H7 (cell line): ENCODE data around the gene MYRIP. TPM values are rescaled to one million over a fixed set of nuclear protein-coding genes. Genes with fewer than 3 reads are reported as not detected.

ENCODE experiments used
- DNase-seq: peaks from one replicate; pipeline ENCODE4 v3.0.0; 2012
- H3K27me3 ChIP-seq: 2 replicates; pipeline ENCODE4 v1.6.0; 2011; ENCODE audit warnings: mild to moderate bottlenecking, low read length; ENCODE audit not compliant: control insufficient read depth, insufficient read depth
- H3K36me3 ChIP-seq: replicated peaks from 2 replicates; pipeline ENCODE4 v1.5.1; 2011; ENCODE audit warnings: low read length; ENCODE audit not compliant: control insufficient read depth, insufficient read depth
- H3K4me3 ChIP-seq: 2 replicates; pipeline ENCODE4 v1.5.1; 2011; ENCODE audit warnings: low read depth, mild to moderate bottlenecking, control low read depth, low read length, moderate library complexity; ENCODE audit not compliant: insufficient read depth
- total RNA-seq: library from RNA; depleted of rRNA; stranded (reverse); fragments of >200 nt; shearing (Covaris generic); gene quantifications from 2 replicates; pipeline ENCODE4 v1.2.3, GENCODE V29; 2014

MYRIP gene
- total RNA-seq, 1 experiment from 2014 or later, result 7.8 TPM

- Histone ChIP-seq H3K4me3 (no peak overlapping the region), H3K36me3 (no peaks in the 10 kb centered on the region), H3K27me3 (no peaks in the 10 kb centered on the region)
- no peak for DNase-seq
These were observed 288.0 kb downstream of the MYRIP start for GRCh38 chr3:40097131-40098117.

- H3K36me3 ChIP-seq, result no peaks in the 10 kb centered on the region
- DNase-seq, result no peak
- no peaks in the 10 kb centered on the region for H3K27me3 ChIP-seq
- no peak overlapping the region for H3K4me3 ChIP-seq
These were observed 288.9 kb downstream of the MYRIP start for GRCh38 chr3:40098261-40098759.

GRCh38 chr3:40099871-40100270 lies 290.5 kb downstream of the MYRIP start:
- DNase-seq, result no peak
- H3K27me3 ChIP-seq, result no peaks in the 10 kb centered on the region
- no peaks in the 10 kb centered on the region for H3K36me3 ChIP-seq
- H3K4me3 ChIP-seq, result no peak overlapping the region

- H3K27me3 ChIP-seq, result no peaks in the 10 kb centered on the region
- no peaks in the 10 kb centered on the region for H3K36me3 ChIP-seq
- DNase-seq, result no peak
- no peak overlapping the region for H3K4me3 ChIP-seq
These were observed 292.8 kb downstream of the MYRIP start for GRCh38 chr3:40102182-40102581.

- H3K36me3 ChIP-seq, result no peaks in the 10 kb centered on the region
- no peak overlapping the region for H3K4me3 ChIP-seq
- no peaks in the 10 kb centered on the region for H3K27me3 ChIP-seq
- DNase-seq, result no peak
These were observed 294.4 kb downstream of the MYRIP start for GRCh38 chr3:40103829-40104228.

GRCh38 chr3:40104441-40104840 lies 295.0 kb downstream of the MYRIP start:
- Histone ChIP-seq H3K36me3 (no peaks in the 10 kb centered on the region), H3K27me3 (no peaks in the 10 kb centered on the region), H3K4me3 (no peak overlapping the region)
- no peak for DNase-seq

- no peaks in the 10 kb centered on the region for H3K27me3 ChIP-seq
- H3K36me3 ChIP-seq, result no peaks in the 10 kb centered on the region
- no peak for DNase-seq
- H3K4me3 ChIP-seq, result no peak overlapping the region
These were observed 299.2 kb downstream of the MYRIP start for GRCh38 chr3:40108643-40109042.

GRCh38 chr3:40109641-40110490 lies 300.5 kb downstream of the MYRIP start:
- DNase-seq, result peak; percentile 15
- H3K4me3 ChIP-seq, result no peak overlapping the region
- no peaks in the 10 kb centered on the region for H3K36me3 ChIP-seq
- H3K27me3 ChIP-seq, result no peaks in the 10 kb centered on the region

GRCh38 chr3:40116478-40117177 lies 307.2 kb downstream of the MYRIP start:
- Histone ChIP-seq H3K4me3 (no peak overlapping the region), H3K27me3 (no peaks in the 10 kb centered on the region), H3K36me3 (no peaks in the 10 kb centered on the region)
- DNase-seq, result no peak

GRCh38 chr3:40118091-40118490 lies 308.7 kb downstream of the MYRIP start:
- no peak overlapping the region for H3K4me3 ChIP-seq
- H3K27me3 ChIP-seq, result no peaks in the 10 kb centered on the region
- no peak for DNase-seq
- H3K36me3 ChIP-seq, result no peaks in the 10 kb centered on the region

- H3K36me3 ChIP-seq, result no peaks in the 10 kb centered on the region
- H3K27me3 ChIP-seq, result no peaks in the 10 kb centered on the region
- H3K4me3 ChIP-seq, result no peak overlapping the region
- no peak for DNase-seq
These were observed 310.8 kb downstream of the MYRIP start for GRCh38 chr3:40120067-40120692.

- no peaks in the 10 kb centered on the region for H3K27me3 ChIP-seq
- H3K36me3 ChIP-seq, result no peaks in the 10 kb centered on the region
- no peak for DNase-seq
- H3K4me3 ChIP-seq, result no peak overlapping the region
These were observed 311.4 kb downstream of the MYRIP start for GRCh38 chr3:40120806-40121205.

- no peak for DNase-seq
- H3K36me3 ChIP-seq, result no peaks in the 10 kb centered on the region
- H3K27me3 ChIP-seq, result no peaks in the 10 kb centered on the region
- H3K4me3 ChIP-seq, result no peak overlapping the region
These were observed 315.5 kb downstream of the MYRIP start for GRCh38 chr3:40124918-40125317.

- no peaks in the 10 kb centered on the region for H3K27me3 ChIP-seq
These were observed 318.8 kb downstream of the MYRIP start for GRCh38 chr3:40128166-40128565.

More at GRCh38 chr3:40128166-40128565, 318.8 kb downstream of the MYRIP start:
- Histone ChIP-seq H3K36me3 (no peaks in the 10 kb centered on the region), H3K4me3 (no peak overlapping the region)
- DNase-seq, result no peak
